DMS53 treated with DMSO at 0.1 percent for 48 hours (cell line): ENCODE results near the gene TMA7B.

Experiments used
- DNase-seq: peaks from one replicate; lab custom pipeline; 2025; ENCODE audit not compliant: unreplicated experiment; lab: John Stamatoyannopoulos, UW

The TMA7B gene

DNA sequence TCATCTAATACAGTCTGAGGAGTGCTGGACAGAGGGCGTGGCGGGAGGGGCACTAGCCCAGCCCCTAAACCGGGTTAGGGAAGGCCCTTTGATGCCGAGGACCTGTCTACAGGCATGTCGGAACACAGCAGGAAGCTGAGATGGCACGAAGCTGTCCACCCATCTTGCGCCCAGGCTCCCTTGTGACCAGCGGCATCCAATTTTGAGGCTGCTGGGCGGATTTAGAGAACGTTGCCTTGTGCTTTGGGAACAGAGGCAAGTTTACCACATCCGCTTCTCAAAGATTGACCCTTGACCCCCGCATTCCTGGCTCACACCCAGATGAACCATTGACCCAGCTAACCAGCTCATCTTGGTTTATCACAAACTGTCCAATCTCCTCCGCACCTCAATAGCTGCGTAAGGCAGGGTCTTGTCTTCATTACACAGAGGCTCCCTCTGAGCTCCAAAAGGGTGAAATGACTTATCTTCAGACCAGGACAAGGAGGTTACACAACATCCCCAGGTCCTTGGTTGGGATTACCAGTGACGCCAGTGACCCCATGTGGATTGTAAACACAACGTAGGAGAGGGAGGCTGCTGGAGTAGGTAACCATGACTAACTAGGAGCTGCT, 39.1 kb downstream of the TMA7B start:
- DNase-seq = no peak

DNA sequence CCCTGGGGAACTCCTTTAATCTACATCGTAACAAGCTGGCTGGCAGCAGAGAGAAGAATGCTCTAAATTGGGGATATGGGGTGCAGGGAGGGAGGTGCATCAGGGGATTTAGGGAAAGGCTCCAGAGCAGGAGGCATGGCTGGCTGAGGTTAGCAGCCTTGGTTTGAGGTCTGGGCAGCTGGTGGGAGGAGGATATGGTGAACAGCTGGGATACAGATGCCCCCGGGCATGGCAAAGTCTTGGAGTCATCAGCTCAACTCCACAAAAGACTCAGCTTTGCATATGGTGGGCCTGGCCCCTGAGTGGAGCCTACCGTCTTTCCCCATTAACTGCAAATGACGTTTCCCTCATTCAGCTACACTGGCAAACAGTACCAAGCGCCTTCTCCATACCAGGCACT, 40.0 kb downstream of the TMA7B start:
- DNase-seq = no peak

DNA sequence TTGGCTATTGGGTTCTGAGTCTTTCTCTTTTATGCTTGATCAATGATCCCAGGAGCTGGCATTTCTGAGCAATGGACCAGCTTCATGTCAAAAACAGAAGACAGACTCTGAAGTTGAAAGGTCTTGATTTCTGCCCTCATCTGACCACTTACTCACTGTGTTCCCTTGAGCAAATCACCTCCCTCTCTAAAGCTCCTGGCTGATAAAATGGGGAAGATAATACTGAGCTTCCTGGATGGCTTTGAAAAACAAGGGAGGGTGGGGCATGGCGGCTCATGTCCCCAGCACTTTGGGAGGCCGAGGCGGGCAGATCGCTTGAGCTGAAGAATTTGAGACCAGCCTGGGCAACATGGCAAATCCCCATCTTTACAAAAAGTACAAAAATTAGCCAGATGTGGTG, 40.9 kb downstream of the TMA7B start:
- no peak for DNase-seq

DNA sequence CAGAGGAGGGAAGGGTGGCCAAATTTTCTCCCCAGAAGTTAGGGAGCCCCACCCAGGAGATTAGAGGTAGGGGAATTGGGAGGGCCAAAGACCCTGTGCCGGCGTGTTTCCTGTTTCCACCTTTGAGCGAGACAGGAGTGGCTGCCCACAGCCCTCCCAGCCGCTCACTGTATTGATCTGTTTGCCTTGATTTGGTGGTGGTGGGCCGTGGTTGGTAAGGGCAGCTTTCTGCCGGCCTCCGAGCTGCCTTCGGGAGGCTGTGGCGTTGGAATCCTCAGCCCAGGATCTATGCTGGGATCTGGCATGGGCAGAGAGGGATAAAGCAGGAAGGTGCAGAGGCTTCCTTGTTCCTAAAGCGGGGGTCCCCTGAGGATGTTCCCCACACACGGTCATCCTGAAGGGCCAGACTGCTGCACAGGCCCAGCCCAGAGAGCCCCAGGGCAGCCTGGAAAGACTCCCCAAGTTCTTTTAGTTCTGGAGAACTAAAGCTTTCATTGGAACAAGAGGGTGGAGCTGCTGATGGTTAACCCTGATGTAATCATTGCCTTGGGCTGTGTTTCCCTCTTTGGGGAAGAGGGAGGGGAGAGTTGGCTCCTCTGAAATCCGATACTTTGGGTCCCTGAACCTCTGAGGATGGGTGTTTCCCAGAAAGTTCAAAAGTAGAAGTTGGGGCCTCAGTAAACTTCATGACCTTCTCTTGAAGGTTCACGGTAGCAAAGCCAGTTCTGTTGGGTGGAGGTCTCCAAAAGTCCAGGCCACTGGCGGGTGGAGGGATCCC, 41.8 kb downstream of the TMA7B start:
- DNase-seq = no peak

DNA sequence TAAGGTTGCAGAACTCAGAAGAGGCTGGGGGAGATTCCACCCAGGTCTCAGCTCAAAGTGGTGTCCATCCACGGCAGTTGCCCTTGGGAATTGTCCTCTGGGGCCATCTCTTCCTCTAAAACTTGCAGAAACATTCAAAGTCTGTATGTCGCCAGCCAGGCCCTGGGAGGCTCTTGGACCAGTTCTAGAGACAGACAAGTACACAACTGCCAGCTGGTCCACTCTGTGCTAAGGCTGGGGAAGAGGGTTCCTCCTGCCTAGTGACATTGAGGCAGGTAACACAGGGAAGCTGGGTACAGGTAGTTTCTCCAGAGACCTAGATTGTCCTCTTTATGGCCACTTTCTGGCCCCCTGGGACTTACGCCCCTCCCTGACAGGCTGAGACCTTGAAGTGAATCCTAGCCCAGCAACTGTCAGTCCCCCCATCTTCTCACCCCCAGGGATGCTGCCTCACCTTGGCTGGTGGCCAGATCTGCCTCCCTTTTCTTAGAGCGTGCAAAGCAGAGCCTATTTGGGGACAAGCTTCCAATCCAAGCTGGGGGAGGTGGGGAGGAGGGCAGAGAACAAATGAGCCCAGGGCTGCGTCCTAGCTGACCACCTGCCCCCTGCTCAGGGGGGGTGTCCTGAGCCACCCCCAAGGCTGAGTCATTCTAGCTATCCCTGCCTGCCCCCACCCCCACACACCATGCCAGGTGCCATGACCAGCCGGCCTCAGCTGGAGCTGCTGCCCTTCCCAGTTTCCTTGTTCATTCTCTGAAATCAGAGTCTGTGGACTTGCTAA, 42.9 kb downstream of the TMA7B start:
- no peak for DNase-seq

DNA sequence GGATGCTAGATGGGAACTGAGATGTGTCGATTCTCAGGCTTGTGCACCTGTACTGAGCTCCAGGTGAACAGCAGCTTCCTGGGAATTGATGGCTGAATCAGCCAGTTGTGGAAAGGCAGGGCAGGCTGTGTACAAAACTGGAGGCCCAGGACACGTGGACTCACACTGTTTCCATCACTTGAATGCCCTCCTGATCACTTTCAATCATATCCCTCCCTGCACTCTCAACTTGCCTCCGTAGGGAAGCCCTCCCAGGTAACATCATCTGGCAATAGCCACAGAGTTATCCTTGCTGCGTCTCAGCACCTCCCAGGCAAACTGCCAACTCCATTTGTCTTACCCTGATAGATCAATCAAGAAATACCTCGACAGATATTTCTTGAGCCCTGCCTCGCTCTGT, 44.6 kb downstream of the TMA7B start:
- no peak for DNase-seq

DNA sequence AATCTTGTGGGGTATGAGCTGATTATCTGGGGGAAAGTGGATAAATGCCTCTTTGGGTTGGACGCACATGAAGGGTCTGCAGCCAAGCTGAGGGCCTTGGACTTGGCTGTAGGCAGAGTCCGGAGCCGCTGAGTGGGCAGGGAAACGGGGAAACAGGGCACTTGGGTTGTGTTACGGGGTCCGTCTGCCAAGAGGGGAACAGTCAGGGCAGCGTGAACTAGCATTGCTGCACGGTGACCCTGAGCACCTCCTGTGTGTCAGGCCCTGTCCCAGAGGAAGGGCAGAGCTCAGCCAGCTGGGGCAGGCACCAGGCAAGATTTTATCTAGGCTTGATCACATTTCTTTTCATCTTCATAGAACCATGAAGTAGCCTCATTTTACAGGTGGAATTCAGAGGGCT, 46.4 kb downstream of the TMA7B start:
- DNase-seq = no peak

DNA sequence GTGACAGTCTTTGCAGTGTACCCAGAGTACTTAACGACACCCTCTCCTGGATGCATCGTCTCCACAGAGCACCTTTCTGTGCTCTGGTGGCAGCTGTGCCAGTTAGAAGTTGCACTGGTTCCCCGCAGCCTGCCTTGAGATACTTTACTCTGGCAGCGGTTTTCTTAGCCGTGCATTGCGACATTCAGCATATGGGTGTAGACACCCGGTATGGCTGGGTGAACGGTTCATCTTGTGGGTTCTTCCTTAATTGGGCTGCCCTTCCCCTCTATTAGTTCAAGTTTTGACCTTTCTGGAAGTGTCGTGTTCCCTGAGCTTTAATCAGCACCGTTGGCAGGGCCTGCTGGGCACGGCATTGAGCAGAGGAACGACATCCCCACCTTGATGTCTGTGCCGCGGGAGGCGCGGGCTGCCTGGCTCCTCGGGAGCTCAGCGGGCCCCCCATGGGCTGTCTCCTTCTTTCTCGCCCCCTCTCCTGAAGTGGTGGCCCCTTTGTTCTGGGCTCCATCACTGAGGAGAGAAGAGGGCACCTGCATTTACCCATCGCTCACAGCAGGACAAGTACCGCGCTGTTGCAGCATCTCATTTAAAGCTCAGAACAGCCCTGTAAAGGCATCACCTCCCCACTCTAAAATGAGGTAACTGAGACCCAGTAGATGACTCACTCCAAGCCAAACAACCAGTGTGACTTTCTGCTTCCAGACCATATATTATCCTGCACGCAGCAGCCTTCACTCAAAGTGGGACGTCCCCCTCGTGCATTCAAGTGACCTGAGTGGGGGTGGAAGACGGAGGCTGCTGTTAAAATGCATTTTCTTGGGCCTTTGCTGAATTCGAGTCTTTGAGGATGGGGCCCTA, 47.9 kb downstream of the TMA7B start:
- no peak for DNase-seq

DNA sequence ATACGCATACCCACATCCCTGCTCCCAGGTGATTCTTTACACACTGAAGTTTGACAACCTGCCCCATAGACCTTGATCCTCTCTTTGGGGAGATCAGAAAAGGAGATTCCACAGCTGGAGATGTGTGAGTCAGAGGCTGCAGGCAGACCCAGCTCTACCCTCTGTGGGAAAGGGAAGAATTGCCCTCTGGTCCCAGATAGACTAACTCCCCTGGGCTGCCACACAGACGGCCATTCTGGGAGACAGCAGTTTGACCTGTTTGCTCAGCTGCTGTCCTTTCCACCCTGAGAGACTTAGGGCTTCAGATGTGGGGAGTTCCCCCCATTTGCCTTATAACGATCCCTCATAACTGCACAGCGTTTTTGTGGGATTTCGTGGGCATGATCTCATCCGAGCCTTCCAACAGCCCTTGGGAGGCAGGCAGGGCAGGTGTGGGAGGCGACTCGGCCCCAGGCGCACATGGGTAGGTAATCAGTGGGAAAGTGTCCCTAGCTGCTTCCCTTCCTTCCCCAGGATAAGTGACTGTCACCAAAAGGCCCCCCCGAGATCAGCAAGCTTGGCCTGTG, 48.6 kb downstream of the TMA7B start:
- DNase-seq = no peak

DNA sequence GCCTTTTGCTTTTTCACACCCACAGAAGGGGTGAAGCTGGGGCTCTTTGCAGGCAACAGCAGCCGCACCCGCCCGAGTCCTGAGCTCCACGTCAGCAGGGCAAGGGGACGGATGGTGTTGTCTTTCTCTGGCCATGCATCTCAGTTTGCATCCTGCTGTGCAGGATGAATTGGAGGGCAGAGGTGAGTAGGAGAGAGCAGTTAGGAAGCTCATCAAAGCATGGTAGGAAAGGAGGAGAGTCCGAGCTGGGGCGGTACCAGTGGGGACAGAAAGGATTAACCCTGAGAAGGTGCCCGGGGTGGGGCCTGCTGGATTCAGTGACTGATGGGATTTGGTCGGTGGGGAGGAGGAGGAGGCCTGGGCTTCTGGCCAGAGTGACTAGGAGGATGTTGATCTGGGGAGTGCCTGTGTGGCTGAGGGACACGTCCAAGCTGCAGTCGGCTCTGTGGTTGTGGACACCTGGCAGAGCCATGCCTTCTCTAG, 49.1 kb downstream of the TMA7B start:
- DNase-seq = no peak

DNA sequence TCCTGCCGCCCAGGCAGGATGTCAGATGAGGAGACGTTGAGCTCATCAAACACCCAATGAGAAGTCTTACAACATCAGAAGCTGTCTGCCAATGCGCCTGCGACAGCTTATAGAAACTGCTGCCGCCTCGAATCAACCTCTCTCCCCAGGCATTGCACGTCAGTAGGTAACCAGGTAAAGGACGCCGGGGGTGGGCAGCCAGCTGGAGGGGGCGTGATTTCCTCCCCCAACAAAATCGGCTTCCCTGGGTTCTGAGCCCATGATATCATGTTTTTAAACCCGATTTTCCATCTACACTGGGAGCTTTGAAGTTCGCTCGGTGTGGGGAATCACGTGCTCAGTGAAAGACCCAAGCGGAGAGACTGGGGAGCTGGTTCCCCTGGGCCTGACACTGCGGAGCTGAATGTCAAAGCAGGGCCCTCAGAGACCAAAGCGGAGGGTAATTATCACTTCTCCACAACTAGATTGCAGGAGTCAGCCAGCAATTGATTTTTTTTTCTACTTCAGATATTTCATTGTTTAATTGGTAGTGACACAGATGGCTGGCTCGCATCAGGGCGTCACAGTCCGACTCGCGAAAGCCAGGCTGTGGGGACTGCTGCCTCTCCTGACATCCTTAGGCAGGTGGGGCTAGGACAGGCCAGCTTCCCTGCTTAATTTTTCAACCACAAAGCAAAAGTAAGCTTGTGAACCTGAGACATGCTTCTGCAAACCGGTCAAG, 49.9 kb downstream of the TMA7B start:
- no peak for DNase-seq

DNA sequence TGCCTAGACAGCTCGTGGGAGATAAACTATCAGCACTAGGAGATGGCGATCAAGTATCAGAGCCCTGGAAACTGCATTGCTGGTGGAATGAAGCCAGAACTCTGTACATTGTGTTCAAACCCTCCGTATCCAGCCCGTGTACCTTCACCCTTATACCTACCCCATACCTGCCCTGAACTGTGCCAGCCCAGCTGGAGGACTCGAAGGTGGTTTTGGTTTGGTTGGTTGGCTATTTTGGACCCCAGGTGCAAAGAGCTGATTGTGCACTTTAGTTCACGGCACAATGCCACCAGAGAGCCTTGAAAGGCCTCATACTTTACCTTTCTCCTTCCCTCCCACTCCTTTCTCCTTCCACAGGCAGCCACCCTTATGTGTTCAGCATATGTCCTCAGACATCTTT, 50.5 kb downstream of the TMA7B start:
- no peak for DNase-seq
